ENCODE results near the gene MBNL2.

- no peak for TF ChIP-seq EZH2 (IDR thresholded peaks at IDR 0.05; ENCODE audit: insufficient read depth, poor library complexity, severe bottlenecking)
- TF ChIP-seq EZH2phosphoT487 (IDR thresholded peaks at IDR 0.05; ENCODE audit: insufficient read depth, low read depth): no peak
These were observed 124.0 kb downstream of the MBNL2 start for GRCh38 chr13:97346097-97346496.
